ENCODE measurements around the gene KRT85. TPM values are rescaled to one million over a fixed set of nuclear protein-coding genes. Genes with fewer than 3 reads are reported as not detected.
A peak's percentile ranks its signal among the peaks of the same experiment; 100 is the strongest.

KRT85 gene
- total RNA-seq, 1 experiment from 2014 or later: not detected

GRCh38 chr12:52395761-52396434 lies 28.6 kb upstream of the KRT85 start:
- no peak for DNase-seq (ENCODE audit: low spot score)

GRCh38 chr12:52394836-52395405 lies 27.6 kb upstream of the KRT85 start:
- no peak for DNase-seq (ENCODE audit: low spot score)

- DNase-seq (ENCODE audit: low spot score): no peak
Measured at GRCh38 chr12:52392465-52393007, 25.3 kb upstream of the KRT85 start.

- DNase-seq (ENCODE audit: low spot score): peak; percentile 36
Measured at GRCh38 chr12:52391618-52392002, 24.3 kb upstream of the KRT85 start.

- DNase-seq (ENCODE audit: low spot score): peak; percentile 46
Measured at GRCh38 chr12:52390739-52391617, 23.7 kb upstream of the KRT85 start.

- no peak for DNase-seq (ENCODE audit: low spot score)
Measured at GRCh38 chr12:52389313-52390207, 22.3 kb upstream of the KRT85 start.

GRCh38 chr12:52387859-52388258 lies 20.6 kb upstream of the KRT85 start:
- no peak for DNase-seq (ENCODE audit: low spot score)

- no peak for DNase-seq (ENCODE audit: low spot score)
Measured at GRCh38 chr12:52385226-52385702, 18.0 kb upstream of the KRT85 start, which contains the start of gene KRT84. Gene KRT84 (minus strand): TSS chr12:52385652. CDS start chr12:52385585, 67 bp downstream.

GRCh38 chr12:52383331-52383730 lies 16.1 kb upstream of the KRT85 start:
- DNase-seq (ENCODE audit: low spot score): no peak

GRCh38 chr12:52382854-52383253 lies 15.6 kb upstream of the KRT85 start:
- no peak for DNase-seq (ENCODE audit: low spot score)

- DNase-seq (ENCODE audit: low spot score): no peak
Measured at GRCh38 chr12:52381206-52381605, 13.9 kb upstream of the KRT85 start.

GRCh38 chr12:52380271-52380694 lies 13.0 kb upstream of the KRT85 start:
- no peak for DNase-seq (ENCODE audit: low spot score)

GRCh38 chr12:52379536-52379935 lies 12.3 kb upstream of the KRT85 start:
- DNase-seq (ENCODE audit: low spot score): no peak

- DNase-seq (ENCODE audit: low spot score): no peak
Measured at GRCh38 chr12:52378091-52378490, 10.8 kb upstream of the KRT85 start.

GRCh38 chr12:52377266-52377665 lies 10.0 kb upstream of the KRT85 start:
- DNase-seq (ENCODE audit: low spot score): no peak

GRCh38 chr12:52372216-52373154 lies 5.2 kb upstream of the KRT85 start:
- peak; percentile 78 for DNase-seq (ENCODE audit: low spot score)

GRCh38 chr12:52371716-52372115 lies 4.4 kb upstream of the KRT85 start:
- DNase-seq (ENCODE audit: low spot score): no peak

GRCh38 chr12:52370926-52371608 lies 3.8 kb upstream of the KRT85 start:
- DNase-seq (ENCODE audit: low spot score): no peak

GRCh38 chr12:52369809-52370208 lies 2.5 kb upstream of the KRT85 start:
- no peak for DNase-seq (ENCODE audit: low spot score)

All from A172 (cell line).